ENCODE measurements around the gene HSPA6.
"Not testable (repeated sequence)": the region's sequence is repeated elsewhere in the genome, so short reads cannot be mapped to it uniquely, and the experiment has no call there.

Gene HSPA6

DNA sequence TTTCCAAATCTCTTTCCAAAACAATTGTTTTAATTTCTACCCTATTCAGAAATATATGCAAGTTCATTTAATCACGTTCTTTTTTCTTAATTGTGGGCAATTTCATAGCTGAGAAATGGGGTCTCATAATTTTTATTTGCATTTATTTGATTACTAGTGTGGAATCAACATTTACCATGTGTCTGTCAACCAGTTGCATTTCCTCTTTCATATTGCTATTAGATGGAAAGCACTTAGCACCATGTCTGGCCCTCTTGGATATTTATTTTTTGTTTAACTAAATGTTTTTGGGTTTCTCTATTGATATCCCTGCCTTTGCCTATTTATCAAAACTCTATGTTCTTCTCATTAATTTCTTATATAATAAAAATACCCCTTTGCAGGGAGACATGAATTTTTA is 39.2 kb downstream of the HSPA6 start:
- not testable (repeated sequence) for DNase-seq

DNA sequence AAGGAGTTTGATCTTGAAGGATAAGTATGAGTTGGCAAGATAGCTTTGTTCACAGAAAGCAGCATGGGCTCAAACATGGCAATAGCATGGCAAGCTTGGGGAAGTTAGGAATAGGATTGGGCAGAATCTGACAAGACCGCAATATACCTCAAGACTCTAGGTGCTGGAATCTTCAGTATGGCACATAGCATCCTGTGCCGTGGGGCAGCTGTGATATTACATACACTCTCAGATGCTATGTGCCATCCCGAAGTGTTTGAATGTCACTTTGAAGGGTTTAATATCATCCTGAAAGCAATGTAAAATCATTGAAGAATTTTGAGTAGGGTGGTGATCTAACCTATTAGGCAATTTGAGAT is 42.2 kb downstream of the HSPA6 start:
- not testable (repeated sequence) for DNase-seq

DNA sequence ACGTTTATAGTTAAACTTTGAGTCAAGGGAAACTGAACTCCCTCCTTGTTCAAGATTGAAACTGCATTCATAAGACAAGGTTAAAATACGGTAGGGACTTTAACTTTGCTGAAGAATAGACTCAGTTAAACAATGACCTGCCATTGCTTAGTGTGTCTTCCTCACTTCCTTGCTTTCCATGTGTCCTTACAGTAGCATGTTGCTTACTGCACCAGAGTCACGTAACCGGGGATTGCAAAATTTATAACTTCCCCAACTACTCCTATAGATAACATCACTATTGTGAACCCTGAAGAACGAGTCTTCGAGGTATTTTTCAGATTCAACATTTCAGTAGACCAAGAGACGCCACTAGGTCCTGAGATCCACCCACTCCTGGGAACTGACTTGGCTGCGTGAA is 47.4 kb downstream of the HSPA6 start:
- not testable (repeated sequence) for DNase-seq

All from activated naive CD4-positive, alpha-beta T cell (primary cell).